HepG2 (cell line): ENCODE results near the gene TENT4B. TPM values are rescaled to one million over a fixed set of nuclear protein-coding genes. Genes with fewer than 3 reads are reported as not detected.

Experiments used
- ATAC-seq: fragments of 200-7000 bp; cut with Tn5 transposase; 3 replicates; pipeline ENCODE4 v1.9.1; 2020; ENCODE audit warnings: mild to moderate bottlenecking, moderate library complexity
- BruUV-seq: library from RNA; stranded (reverse); fragments of 400-500 nt; replicated peaks from 2 replicates; lab custom pipeline; 2021; lab: Mats Ljungman, UMichigan
- CTCF ChIA-PET: fragments of 300-600 bp; formaldehyde crosslinking; extraction: SDS; loops from one replicate; lab custom pipeline; 2021; ENCODE audit warnings: low total read pairs, inconsistent platforms, low intra/inter-chr PET ratio; lab: Yijun Ruan, JAX
- POLR2A ChIA-PET: fragments of 350-600 bp; sonication (Branson Sonifier 250); formaldehyde crosslinking; loops from one replicate; lab custom pipeline; 2020; ENCODE audit warnings: antibody characterized with exemption, inconsistent platforms; lab: Yijun Ruan, JAX
- DNase-seq: peaks from one replicate; pipeline ENCODE4 v3.0.0-alpha.2; 2015; ENCODE audit warnings: low spot score
- FAIRE-seq: peaks from 3 replicates; lab custom pipeline; 2011; peaks lifted over from hg19 to GRCh38; lab: Jason Lieb, UNC
- H2AFZ ChIP-seq: one replicate; pipeline ENCODE4 v1.6.1; 2011; ENCODE audit warnings: low read length, inconsistent platforms
- H3K27ac ChIP-seq: fragments of 300-600 bp; 3 replicates; pipeline ENCODE4 v1.8.0; 2011; ENCODE audit warnings: mixed run types, mild to moderate bottlenecking, mixed read lengths, low read length, inconsistent platforms; ENCODE audit not compliant: insufficient read depth; ENCODE audit errors: extremely low read length
- H3K27me3 ChIP-seq, 2 experiments: fragments of 200-600 bp in 1 of 2; 2 replicates in 1 of 2; 3 replicates in 1 of 2; pipeline versions ENCODE4 v1.6.0 to v1.8.0; 2011; ENCODE audit warnings: low read length in 2 of 2, mild to moderate bottlenecking in 2 of 2, moderate library complexity in 2 of 2, inconsistent platforms in 1 of 2; ENCODE audit not compliant: insufficient read depth in 2 of 2, control insufficient read depth in 1 of 2
- H3K36me3 ChIP-seq, 2 experiments: fragments of 200-600 bp in 1 of 2; replicated peaks in 1 of 2; 2 replicates in 1 of 2; 3 replicates in 1 of 2; pipeline versions ENCODE4 v1.5.1 to v1.8.0; 2011; ENCODE audit warnings: low read length in 2 of 2, inconsistent platforms in 1 of 2; ENCODE audit not compliant: insufficient read depth in 2 of 2, control insufficient read depth in 1 of 2
- H3K4me1 ChIP-seq: 2 replicates; pipeline ENCODE4 v1.5.1; 2012; ENCODE audit warnings: low read length, inconsistent platforms; ENCODE audit not compliant: insufficient read depth
- H3K4me2 ChIP-seq: 2 replicates; pipeline ENCODE4 v1.6.0; 2011; ENCODE audit warnings: low read depth, low read length, inconsistent platforms
- H3K4me3 ChIP-seq, 3 experiments: fragments of 200-600 bp in 1 of 3; sonication (generic), shearing (Covaris generic) in 1 of 3; replicated peaks in 1 of 3; 2 replicates each; pipeline ENCODE4 v1.5.1; 2011 to 2016; ENCODE audit warnings: low read length in 3 of 3, inconsistent platforms in 2 of 3, low read depth in 2 of 3, mild to moderate bottlenecking in 2 of 3, control low read depth in 1 of 3, mixed read lengths in 1 of 3; ENCODE audit not compliant: insufficient read depth in 1 of 3
- H3K79me2 ChIP-seq: one replicate; pipeline ENCODE4 v1.6.1; 2011; ENCODE audit warnings: low read length, inconsistent platforms; ENCODE audit not compliant: insufficient read depth
- H3K9ac ChIP-seq: 2 replicates; pipeline ENCODE4 v1.6.0; 2011; ENCODE audit warnings: mild to moderate bottlenecking, low read depth, low read length, inconsistent platforms; ENCODE audit not compliant: insufficient read depth
- H3K9me3 ChIP-seq: 2 replicates; pipeline ENCODE4 v1.5.1; 2012; ENCODE audit warnings: mild to moderate bottlenecking, low read length
- H4K20me1 ChIP-seq: 2 replicates; pipeline ENCODE4 v1.6.0; 2011; ENCODE audit warnings: inconsistent platforms, mild to moderate bottlenecking, low read length, moderate library complexity; ENCODE audit not compliant: insufficient read depth
- FOXJ3 ChIP-seq: sonication (generic); formaldehyde crosslinking; IDR thresholded peaks from 2 replicates; pipeline ENCODE4 v1.4.0; 2020; ENCODE audit warnings: missing genetic modification reagents, mild to moderate bottlenecking, borderline replicate concordance
- HNRNPK ChIP-seq: fragments of 200-400 bp; formaldehyde crosslinking; IDR thresholded peaks from 2 replicates; pipeline ENCODE4 v1.6.1; 2018; ENCODE audit warnings: low read length, low read depth, moderate library complexity, mild to moderate bottlenecking; ENCODE audit not compliant: poor library complexity, severe bottlenecking
- RBAK ChIP-seq: sonication (generic); formaldehyde crosslinking; IDR thresholded peaks from 2 replicates; pipeline ENCODE4 v1.5.1; 2020; ENCODE audit warnings: mild to moderate bottlenecking, missing genetic modification reagents
- ZNF138 ChIP-seq: sonication (generic); formaldehyde crosslinking; IDR thresholded peaks from 2 replicates; pipeline ENCODE4 v1.5.0; 2020; ENCODE audit warnings: mild to moderate bottlenecking, low read depth, missing genetic modification reagents
- ZNF143 ChIP-seq: sonication (generic); formaldehyde crosslinking; IDR thresholded peaks from 2 replicates; pipeline ENCODE4 v1.4.0; 2020; ENCODE audit warnings: missing genetic modification reagents
- ZNF382 ChIP-seq: sonication (generic); formaldehyde crosslinking; IDR thresholded peaks from 2 replicates; pipeline ENCODE4 v1.5.0; 2020; ENCODE audit warnings: missing genetic modification reagents, mild to moderate bottlenecking, borderline replicate concordance
- ZNF616 ChIP-seq: sonication (generic); formaldehyde crosslinking; IDR thresholded peaks from 2 replicates; pipeline ENCODE4 v1.5.0; 2020; ENCODE audit warnings: low read depth, mild to moderate bottlenecking, missing genetic modification reagents
- WGBS: methylation state at CpG from one replicate; pipeline ENCODE4 v1.1.6; 2017; ENCODE audit warnings: low lambda C conversion rate; 5-methylcytosine and 5-hydroxymethylcytosine counted together
- in situ Hi-C: cut with HindIII; loops from 2 replicates; pipeline ENCODE4 v1.10.0; 2017; ENCODE audit warnings: low pct_unique_long_range_greater_than_20kb; ENCODE audit not compliant: extremely low pct_ligation_motif_present
- intact Hi-C: fragments of 100-400 bp; cut with micrococcal nuclease; formaldehyde crosslinking; loops from one replicate; pipeline ENCODE4 v1.10.0; 2022; ENCODE audit not compliant: unreplicated experiment
- polyA plus RNA-seq, 8 experiments: library from polyadenylated mRNA; depleted of rRNA in 3 of 8; stranded (reverse) in 7 of 8; unstranded in 1 of 8; fragments of >200 nt; fragmentation: Illumina TruSeq in 4 of 8; extraction: Trizol in 4 of 8; gene quantifications; 2 replicates each; pipeline versions ENCODE4 v1.2.1 to v1.2.3, GENCODE V29; 2011 to 2016; ENCODE audit warnings: low read depth in 4 of 8, missing spikeins in 1 of 8, mixed read lengths in 1 of 8; ENCODE audit not compliant: insufficient read depth in 1 of 8
- total RNA-seq, 5 experiments: library from RNA; depleted of rRNA; stranded (reverse); fragments of >200 nt; fragmentation: Illumina TruSeq; extraction: Trizol; gene quantifications; 2 replicates each; pipeline ENCODE4 v1.2.3, GENCODE V29; 2016; ENCODE audit warnings: low read depth in 1 of 5
- TF ChIP-seq, protein P1 (sequence below): sonication (generic); formaldehyde crosslinking; IDR thresholded peaks from 2 replicates; pipeline ENCODE4 v1.5.0; 2020; ENCODE audit warnings: mild to moderate bottlenecking, missing genetic modification reagents
- TF ChIP-seq, protein P2 (sequence below): sonication (generic); formaldehyde crosslinking; IDR thresholded peaks from 2 replicates; pipeline ENCODE4 v1.5.0; 2020; ENCODE audit warnings: missing genetic modification reagents
- TF ChIP-seq, protein P3 (sequence below): sonication (generic); formaldehyde crosslinking; IDR thresholded peaks from 2 replicates; pipeline ENCODE4 v1.4.0; 2020; ENCODE audit warnings: missing genetic modification reagents
- TF ChIP-seq, protein P4 (sequence below): sonication (generic); formaldehyde crosslinking; conservative IDR thresholded peaks from 2 replicates; pipeline ENCODE4 v1.8.0; 2022; ENCODE audit warnings: mild to moderate bottlenecking, moderate library complexity, missing genetic modification reagents

TENT4B gene
- total and polyA plus RNA-seq, 2 of the 13 experiments (the other 11 are each of a cell fraction or from before 2014, with no cell fraction given): 15.0 to 32.8 TPM

DNA sequence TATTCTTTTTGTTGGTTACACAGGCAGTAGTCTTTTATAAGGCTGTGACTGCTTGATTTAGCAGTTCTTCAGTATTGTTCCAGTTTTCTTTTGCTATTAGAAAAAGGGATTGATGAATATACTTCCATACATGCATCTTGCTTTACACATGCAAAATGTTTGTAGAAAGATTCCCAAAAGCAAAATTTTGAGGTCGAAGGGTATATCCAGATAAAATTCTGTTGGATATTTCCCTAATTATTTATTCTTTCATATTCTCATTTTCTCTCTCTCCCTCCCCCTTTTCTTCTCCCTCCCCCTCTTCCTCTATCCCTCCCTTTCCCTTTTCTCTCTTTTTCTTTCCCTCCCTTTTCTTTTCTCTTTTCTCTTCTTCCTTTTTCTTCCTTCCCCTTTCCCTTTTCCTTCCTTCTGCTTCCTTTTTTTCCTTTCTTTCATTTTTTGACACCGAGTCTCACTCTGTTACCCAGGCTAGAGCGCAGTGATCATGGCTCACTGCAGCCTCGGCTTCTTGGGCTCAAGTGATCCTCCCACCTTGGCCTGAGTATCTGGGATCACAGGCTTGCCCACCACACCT is 66.4 kb downstream of the TENT4B start:
- H3K4me3 ChIP-seq: no peak overlapping the region
- 97% methylated on average over 4 of the region's 4 CpGs for WGBS
- no peak overlapping the region for H3K27ac ChIP-seq
- H2AFZ ChIP-seq: no peak overlapping the region
- FAIRE-seq (no peak), ATAC-seq (no peak), DNase-seq (no peak)
- peaks cover 24 to 82% of the 10 kb centered on the region in 2 experiments for H3K36me3 ChIP-seq
- BruUV-seq: no TSS peak
- H4K20me1 ChIP-seq: no peaks in the 10 kb centered on the region
- H3K79me2 ChIP-seq: no peaks in the 10 kb centered on the region
- no peak overlapping the region for H3K9ac ChIP-seq
- intact Hi-C loops (no loop called here), in situ Hi-C loops (no loop called here)
- H3K4me1 ChIP-seq: no peaks in the 10 kb centered on the region
- no peak for TF ChIP-seq ZNF138
- TF ChIP-seq ZNF382 (CRISPR knock-in tag): no peak
- TF ChIP-seq ZNF143 (CRISPR knock-in tag): no peak
- TF ChIP-seq HNRNPK: peak; percentile 96
- no peaks in the 10 kb centered on the region for H3K9me3 ChIP-seq
- H3K27me3 ChIP-seq: no peaks in the 10 kb centered on the region
- H3K4me2 ChIP-seq: no peak overlapping the region
- POLR2A ChIA-PET: no interaction called here
- CTCF ChIA-PET: no interaction called here

DNA sequence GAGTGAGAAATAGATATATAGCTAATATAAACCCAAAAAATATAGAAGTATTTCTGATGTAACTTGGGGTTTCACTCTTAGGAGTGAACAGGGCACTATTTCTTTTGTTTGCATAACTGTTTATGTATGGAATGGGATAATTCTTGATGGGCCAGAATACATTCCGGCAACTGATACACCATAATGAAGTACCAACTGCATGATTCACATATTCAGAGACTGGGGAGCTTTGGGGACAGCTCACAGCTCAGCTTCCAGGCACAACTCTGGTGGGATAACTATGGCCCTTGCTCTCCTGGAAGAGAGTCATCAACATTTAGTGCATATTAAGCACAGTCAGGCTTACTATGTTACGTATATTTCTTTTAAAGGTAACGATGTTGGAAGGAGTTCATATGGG is 71.2 kb downstream of the TENT4B start:
- Histone ChIP-seq H3K9ac (no peak overlapping the region), H2AFZ (no peak overlapping the region), H3K9me3 (no peaks in the 10 kb centered on the region), H3K4me2 (no peak overlapping the region), H3K4me3 (no peak overlapping the region), H4K20me1 (no peaks in the 10 kb centered on the region), H3K36me3 (peaks cover 34 to 78% of the 10 kb centered on the region in 2 experiments), H3K4me1 (no peaks in the 10 kb centered on the region), H3K27ac (no peak overlapping the region), H3K79me2 (no peaks in the 10 kb centered on the region), H3K27me3 (no peaks in the 10 kb centered on the region)
- intact Hi-C loops: no loop called here
- POLR2A ChIA-PET: no interaction called here
- CTCF ChIA-PET: no interaction called here
- BruUV-seq: no TSS peak
- in situ Hi-C loops: no loop called here
- ATAC-seq: no peak
- no peak for DNase-seq
- FAIRE-seq: no peak
- WGBS: 94% methylated on average over 3 of the region's 3 CpGs
- no peak for TF ChIP-seq FOXJ3 (CRISPR knock-in tag)
- TF ChIP-seq ZNF616: no peak
- TF ChIP-seq, protein P1, sequence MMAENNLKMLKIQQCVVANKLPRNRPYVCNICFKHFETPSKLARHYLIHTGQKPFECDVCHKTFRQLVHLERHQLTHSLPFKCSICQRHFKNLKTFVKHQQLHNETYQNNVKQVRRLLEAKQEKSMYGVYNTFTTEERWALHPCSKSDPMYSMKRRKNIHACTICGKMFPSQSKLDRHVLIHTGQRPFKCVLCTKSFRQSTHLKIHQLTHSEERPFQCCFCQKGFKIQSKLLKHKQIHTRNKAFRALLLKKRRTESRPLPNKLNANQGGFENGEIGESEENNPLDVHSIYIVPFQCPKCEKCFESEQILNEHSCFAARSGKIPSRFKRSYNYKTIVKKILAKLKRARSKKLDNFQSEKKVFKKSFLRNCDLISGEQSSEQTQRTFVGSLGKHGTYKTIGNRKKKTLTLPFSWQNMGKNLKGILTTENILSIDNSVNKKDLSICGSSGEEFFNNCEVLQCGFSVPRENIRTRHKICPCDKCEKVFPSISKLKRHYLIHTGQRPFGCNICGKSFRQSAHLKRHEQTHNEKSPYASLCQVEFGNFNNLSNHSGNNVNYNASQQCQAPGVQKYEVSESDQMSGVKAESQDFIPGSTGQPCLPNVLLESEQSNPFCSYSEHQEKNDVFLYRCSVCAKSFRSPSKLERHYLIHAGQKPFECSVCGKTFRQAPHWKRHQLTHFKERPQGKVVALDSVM: no peak
- TF ChIP-seq, protein P2, sequence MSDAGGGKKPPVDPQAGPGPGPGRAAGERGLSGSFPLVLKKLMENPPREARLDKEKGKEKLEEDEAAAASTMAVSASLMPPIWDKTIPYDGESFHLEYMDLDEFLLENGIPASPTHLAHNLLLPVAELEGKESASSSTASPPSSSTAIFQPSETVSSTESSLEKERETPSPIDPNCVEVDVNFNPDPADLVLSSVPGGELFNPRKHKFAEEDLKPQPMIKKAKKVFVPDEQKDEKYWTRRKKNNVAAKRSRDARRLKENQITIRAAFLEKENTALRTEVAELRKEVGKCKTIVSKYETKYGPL (CRISPR knock-in tag): no peak
- no peak for TF ChIP-seq RBAK
- TF ChIP-seq, protein P3, sequence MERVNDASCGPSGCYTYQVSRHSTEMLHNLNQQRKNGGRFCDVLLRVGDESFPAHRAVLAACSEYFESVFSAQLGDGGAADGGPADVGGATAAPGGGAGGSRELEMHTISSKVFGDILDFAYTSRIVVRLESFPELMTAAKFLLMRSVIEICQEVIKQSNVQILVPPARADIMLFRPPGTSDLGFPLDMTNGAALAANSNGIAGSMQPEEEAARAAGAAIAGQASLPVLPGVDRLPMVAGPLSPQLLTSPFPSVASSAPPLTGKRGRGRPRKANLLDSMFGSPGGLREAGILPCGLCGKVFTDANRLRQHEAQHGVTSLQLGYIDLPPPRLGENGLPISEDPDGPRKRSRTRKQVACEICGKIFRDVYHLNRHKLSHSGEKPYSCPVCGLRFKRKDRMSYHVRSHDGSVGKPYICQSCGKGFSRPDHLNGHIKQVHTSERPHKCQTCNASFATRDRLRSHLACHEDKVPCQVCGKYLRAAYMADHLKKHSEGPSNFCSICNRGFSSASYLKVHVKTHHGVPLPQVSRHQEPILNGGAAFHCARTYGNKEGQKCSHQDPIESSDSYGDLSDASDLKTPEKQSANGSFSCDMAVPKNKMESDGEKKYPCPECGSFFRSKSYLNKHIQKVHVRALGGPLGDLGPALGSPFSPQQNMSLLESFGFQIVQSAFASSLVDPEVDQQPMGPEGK (CRISPR knock-in tag): no peak
- TF ChIP-seq, protein P4, sequence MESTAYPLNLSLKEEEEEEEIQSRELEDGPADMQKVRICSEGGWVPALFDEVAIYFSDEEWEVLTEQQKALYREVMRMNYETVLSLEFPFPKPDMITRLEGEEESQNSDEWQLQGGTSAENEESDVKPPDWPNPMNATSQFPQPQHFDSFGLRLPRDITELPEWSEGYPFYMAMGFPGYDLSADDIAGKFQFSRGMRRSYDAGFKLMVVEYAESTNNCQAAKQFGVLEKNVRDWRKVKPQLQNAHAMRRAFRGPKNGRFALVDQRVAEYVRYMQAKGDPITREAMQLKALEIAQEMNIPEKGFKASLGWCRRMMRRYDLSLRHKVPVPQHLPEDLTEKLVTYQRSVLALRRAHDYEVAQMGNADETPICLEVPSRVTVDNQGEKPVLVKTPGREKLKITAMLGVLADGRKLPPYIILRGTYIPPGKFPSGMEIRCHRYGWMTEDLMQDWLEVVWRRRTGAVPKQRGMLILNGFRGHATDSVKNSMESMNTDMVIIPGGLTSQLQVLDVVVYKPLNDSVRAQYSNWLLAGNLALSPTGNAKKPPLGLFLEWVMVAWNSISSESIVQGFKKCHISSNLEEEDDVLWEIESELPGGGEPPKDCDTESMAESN: no peak
